ENCODE data around the gene CNGA3. TPM values are rescaled to one million over a fixed set of nuclear protein-coding genes. Genes with fewer than 3 reads are reported as not detected.
"Not testable (repeated sequence)": the region's sequence is repeated elsewhere in the genome, so short reads cannot be mapped to it uniquely, and the experiment has no call there.

The CNGA3 gene
- total RNA-seq, 3 donors from 2014 or later, result under 0.01 to 0.15 TPM; not detected in 1

- DNase-seq (ENCODE audit: low spot score in 2 of 2), result no peak
- Histone ChIP-seq H3K4me1 (no peaks in the 10 kb centered on the region), H3K9me3 (peaks cover 0 to 7% of the 10 kb centered on the region in 2 donors), H3K4me3 (no peak overlapping the region), H3K36me3 (no peaks in the 10 kb centered on the region), H3K27ac (no peak overlapping the region), H3K27me3 (peaks cover 0 to 9% of the 10 kb centered on the region in 2 donors)
- TF ChIP-seq POLR2AphosphoS5 (IDR thresholded peaks at IDR 0.05) (no peak), CTCF (IDR thresholded peaks at IDR 0.05) (no peak), POLR2A (IDR thresholded peaks at IDR 0.05) (no peak)
- intact Hi-C loops (cut with DNase I; ENCODE audit: low total_unique reads), result no loop called here
Observed at GRCh38 chr2:98314251-98314650, 32.0 kb upstream of the CNGA3 start.

GRCh38 chr2:98315957-98316356 is 30.3 kb upstream of the CNGA3 start:
- no peak for DNase-seq (ENCODE audit: low spot score in 2 of 2)
- intact Hi-C loops (cut with DNase I; ENCODE audit: low total_unique reads), result no loop called here
- H3K27me3 ChIP-seq, result peaks cover 0 to 3% of the 10 kb centered on the region in 2 donors
- H3K9me3 ChIP-seq, result peaks cover 10 to 24% of the 10 kb centered on the region in 2 donors
- H3K4me3 ChIP-seq, result no peak overlapping the region
- no peaks in the 10 kb centered on the region for H3K36me3 ChIP-seq
- H3K4me1 ChIP-seq, result no peaks in the 10 kb centered on the region
- TF ChIP-seq POLR2AphosphoS5 (IDR thresholded peaks at IDR 0.05), result no peak
- TF ChIP-seq POLR2A (IDR thresholded peaks at IDR 0.05), result no peak
- TF ChIP-seq CTCF (IDR thresholded peaks at IDR 0.05), result no peak
- H3K27ac ChIP-seq, result no peak overlapping the region

- TF ChIP-seq POLR2AphosphoS5 (IDR thresholded peaks at IDR 0.05) (no peak), POLR2A (IDR thresholded peaks at IDR 0.05) (no peak), CTCF (IDR thresholded peaks at IDR 0.05) (no peak)
Observed at GRCh38 chr2:98317214-98317613, 29.0 kb upstream of the CNGA3 start.

GRCh38 chr2:98320171-98320570 is 26.1 kb upstream of the CNGA3 start:
- DNase-seq (ENCODE audit: low spot score in 2 of 2); H3K4me3 ChIP-seq; H3K36me3 ChIP-seq; H3K4me1 ChIP-seq; H3K27ac ChIP-seq; intact Hi-C loops (cut with DNase I; ENCODE audit: low total_unique reads); H3K27me3 ChIP-seq: not testable (repeated sequence)
- peaks cover 22 to 62% of the 10 kb centered on the region in 2 donors for H3K9me3 ChIP-seq

More at GRCh38 chr2:98317214-98317613, 29.0 kb upstream of the CNGA3 start:
- Histone ChIP-seq H3K9me3 (peaks cover 16 to 36% of the 10 kb centered on the region in 2 donors), H3K27me3 (no peaks in the 10 kb centered on the region), H3K4me3 (no peak overlapping the region), H3K36me3 (no peaks in the 10 kb centered on the region), H3K27ac (no peak overlapping the region), H3K4me1 (no peaks in the 10 kb centered on the region)
- intact Hi-C loops (cut with DNase I; ENCODE audit: low total_unique reads), result no loop called here
- DNase-seq (ENCODE audit: low spot score in 2 of 2), result no peak

GRCh38 chr2:98324181-98324580 is 22.1 kb upstream of the CNGA3 start:
- no peaks in the 10 kb centered on the region for H3K36me3 ChIP-seq
- intact Hi-C loops (cut with DNase I; ENCODE audit: low total_unique reads), result no loop called here
- peaks cover 22 to 63% of the 10 kb centered on the region in 2 donors for H3K9me3 ChIP-seq
- TF ChIP-seq POLR2AphosphoS5 (IDR thresholded peaks at IDR 0.05) (no peak), POLR2A (IDR thresholded peaks at IDR 0.05) (no peak), CTCF (IDR thresholded peaks at IDR 0.05) (no peak)
- H3K4me1 ChIP-seq, result no peaks in the 10 kb centered on the region
- no peak for DNase-seq (ENCODE audit: low spot score in 2 of 2)
- H3K27ac ChIP-seq, result no peak overlapping the region
- no peak overlapping the region for H3K4me3 ChIP-seq
- H3K27me3 ChIP-seq, result no peaks in the 10 kb centered on the region

GRCh38 chr2:98327776-98328175 is 18.5 kb upstream of the CNGA3 start:
- no peak for TF ChIP-seq CTCF (IDR thresholded peaks at IDR 0.05)
- TF ChIP-seq POLR2A (IDR thresholded peaks at IDR 0.05), result no peak
- no peak for TF ChIP-seq POLR2AphosphoS5 (IDR thresholded peaks at IDR 0.05)
- intact Hi-C loops (cut with DNase I; ENCODE audit: low total_unique reads), result no loop called here
- no peak overlapping the region for H3K27ac ChIP-seq
- peaks cover 3 to 27% of the 10 kb centered on the region in 2 donors for H3K9me3 ChIP-seq
- H3K4me3 ChIP-seq, result no peak overlapping the region
- DNase-seq (ENCODE audit: low spot score in 2 of 2), result no peak
- H3K36me3 ChIP-seq, result no peaks in the 10 kb centered on the region
- H3K27me3 ChIP-seq, result no peaks in the 10 kb centered on the region
- H3K4me1 ChIP-seq, result no peaks in the 10 kb centered on the region

Data from breast epithelium (tissue), 4 donors.